Measurements from ENCODE around the gene SDK1.

DNA sequence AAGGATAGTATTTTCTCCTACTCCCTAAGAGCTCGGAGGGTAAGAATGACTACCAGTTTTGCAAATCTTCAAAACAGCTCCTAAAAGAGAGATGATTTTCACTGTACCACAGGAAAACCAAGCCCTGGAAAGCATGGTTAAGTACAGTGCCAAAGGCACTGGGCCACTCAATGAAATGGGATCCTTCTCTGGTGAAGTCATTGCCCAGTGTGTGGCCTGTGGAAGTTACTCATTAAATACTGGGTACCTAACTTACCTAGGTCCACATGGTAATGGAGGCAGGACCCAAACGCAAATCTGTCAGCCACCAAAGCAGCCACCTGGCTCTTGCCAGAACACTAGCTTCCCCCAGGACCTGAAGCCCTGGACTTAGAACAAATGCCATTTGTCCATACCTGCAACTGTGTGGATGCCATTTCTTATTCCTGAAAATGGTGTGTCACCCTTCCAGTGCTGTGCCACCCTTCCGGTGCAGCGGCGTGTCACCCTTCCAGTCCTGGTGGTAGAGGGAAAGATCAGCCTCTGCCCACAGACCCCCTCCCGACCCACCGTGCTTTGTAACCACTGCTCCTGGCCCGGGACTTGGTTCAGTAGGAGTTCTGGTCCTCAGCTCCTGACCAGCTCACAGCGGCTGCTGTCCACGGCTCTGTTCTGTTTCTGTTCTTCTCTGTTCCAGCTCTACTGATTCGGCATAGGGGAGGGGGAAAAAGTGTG is 659.2 kb downstream of the SDK1 start:
- TF ChIP-seq, protein P1, sequence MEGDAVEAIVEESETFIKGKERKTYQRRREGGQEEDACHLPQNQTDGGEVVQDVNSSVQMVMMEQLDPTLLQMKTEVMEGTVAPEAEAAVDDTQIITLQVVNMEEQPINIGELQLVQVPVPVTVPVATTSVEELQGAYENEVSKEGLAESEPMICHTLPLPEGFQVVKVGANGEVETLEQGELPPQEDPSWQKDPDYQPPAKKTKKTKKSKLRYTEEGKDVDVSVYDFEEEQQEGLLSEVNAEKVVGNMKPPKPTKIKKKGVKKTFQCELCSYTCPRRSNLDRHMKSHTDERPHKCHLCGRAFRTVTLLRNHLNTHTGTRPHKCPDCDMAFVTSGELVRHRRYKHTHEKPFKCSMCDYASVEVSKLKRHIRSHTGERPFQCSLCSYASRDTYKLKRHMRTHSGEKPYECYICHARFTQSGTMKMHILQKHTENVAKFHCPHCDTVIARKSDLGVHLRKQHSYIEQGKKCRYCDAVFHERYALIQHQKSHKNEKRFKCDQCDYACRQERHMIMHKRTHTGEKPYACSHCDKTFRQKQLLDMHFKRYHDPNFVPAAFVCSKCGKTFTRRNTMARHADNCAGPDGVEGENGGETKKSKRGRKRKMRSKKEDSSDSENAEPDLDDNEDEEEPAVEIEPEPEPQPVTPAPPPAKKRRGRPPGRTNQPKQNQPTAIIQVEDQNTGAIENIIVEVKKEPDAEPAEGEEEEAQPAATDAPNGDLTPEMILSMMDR (IDR thresholded peaks at IDR 0.05; ENCODE audit: control extremely low read depth in 1 of 3, insufficient read depth in 1 of 3, low read depth in 1 of 3, low read length in 3 of 3), result no peak
- TF ChIP-seq FOSL1 (IDR thresholded peaks at IDR 0.05; ENCODE audit: insufficient read depth, low read depth, low read length) (no peak), EGR1 (IDR thresholded peaks at IDR 0.05; ENCODE audit: borderline replicate concordance, low read depth, low read length) (no peak), TCF12 (IDR thresholded peaks at IDR 0.05; ENCODE audit: low read depth, low read length) (no peak), RAD21 (IDR thresholded peaks at IDR 0.05 in 1 of 2, conservative IDR thresholded peaks at IDR 0.05 in 1 of 2; ENCODE audit: low read depth in 2 of 2, low read length in 2 of 2) (no peak), CEBPB (IDR thresholded peaks at IDR 0.05; ENCODE audit: low read depth, low read length) (no peak), KDM5A (IDR thresholded peaks at IDR 0.05; ENCODE audit: low read length) (no peak), EP300 (IDR thresholded peaks at IDR 0.05; ENCODE audit: borderline replicate concordance in 1 of 2, low read depth in 2 of 2, low read length in 2 of 2) (no peak), JUND (IDR thresholded peaks at IDR 0.05; ENCODE audit: low read length) (no peak), JUN (IDR thresholded peaks at IDR 0.05; ENCODE audit: low read depth, low read length) (no peak), POLR2AphosphoS5 (IDR thresholded peaks at IDR 0.05; ENCODE audit: low read depth, low read length) (no peak)
- TF ChIP-seq, protein P2, sequence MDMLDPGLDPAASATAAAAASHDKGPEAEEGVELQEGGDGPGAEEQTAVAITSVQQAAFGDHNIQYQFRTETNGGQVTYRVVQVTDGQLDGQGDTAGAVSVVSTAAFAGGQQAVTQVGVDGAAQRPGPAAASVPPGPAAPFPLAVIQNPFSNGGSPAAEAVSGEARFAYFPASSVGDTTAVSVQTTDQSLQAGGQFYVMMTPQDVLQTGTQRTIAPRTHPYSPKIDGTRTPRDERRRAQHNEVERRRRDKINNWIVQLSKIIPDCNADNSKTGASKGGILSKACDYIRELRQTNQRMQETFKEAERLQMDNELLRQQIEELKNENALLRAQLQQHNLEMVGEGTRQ (IDR thresholded peaks at IDR 0.05; ENCODE audit: low read length), result no peak
- TF ChIP-seq, protein P3, sequence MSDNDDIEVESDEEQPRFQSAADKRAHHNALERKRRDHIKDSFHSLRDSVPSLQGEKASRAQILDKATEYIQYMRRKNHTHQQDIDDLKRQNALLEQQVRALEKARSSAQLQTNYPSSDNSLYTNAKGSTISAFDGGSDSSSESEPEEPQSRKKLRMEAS (IDR thresholded peaks at IDR 0.05), result no peak
